Endodermal cell (in vitro differentiated cells): ENCODE results near the gene PAQR6. TPM values are rescaled to one million over a fixed set of nuclear protein-coding genes. Genes with fewer than 3 reads are reported as not detected.

Source experiments
- DNase-seq: peaks from one replicate; pipeline ENCODE4 v3.0.0-alpha.2; 2017
- H3K27ac ChIP-seq: 2 replicates; pipeline ENCODE4 v1.5.1; 2013; ENCODE audit warnings: mild to moderate bottlenecking, low read depth, low read length, moderate library complexity
- H3K27me3 ChIP-seq: 2 replicates; pipeline ENCODE4 v1.6.1; 2013; ENCODE audit warnings: mild to moderate bottlenecking, low read length, moderate library complexity; ENCODE audit not compliant: insufficient read depth, control insufficient read depth, poor library complexity, severe bottlenecking
- H3K36me3 ChIP-seq: 2 replicates; pipeline ENCODE4 v1.7.0; 2013; ENCODE audit warnings: mild to moderate bottlenecking, low read length, moderate library complexity; ENCODE audit not compliant: control insufficient read depth, insufficient read depth
- H3K4me1 ChIP-seq: one replicate; pipeline ENCODE4 v1.7.0; 2013; ENCODE audit warnings: low read length; ENCODE audit not compliant: control insufficient read depth, insufficient read depth
- H3K4me3 ChIP-seq: 2 replicates; pipeline ENCODE4 v1.5.1; 2013; ENCODE audit warnings: mild to moderate bottlenecking, low read length, moderate library complexity
- H3K9ac ChIP-seq: 2 replicates; pipeline ENCODE4 v1.6.1; 2013; ENCODE audit warnings: mild to moderate bottlenecking, low read length, moderate library complexity; ENCODE audit not compliant: poor library complexity, severe bottlenecking; ENCODE audit errors: extremely low read depth
- H3K9me3 ChIP-seq: 2 replicates; pipeline ENCODE4 v1.6.1; 2013; ENCODE audit warnings: mild to moderate bottlenecking, low read length, moderate library complexity; ENCODE audit not compliant: control insufficient read depth
- H3K27ac Mint-ChIP-seq: 2 replicates; pipeline ENCODE4 v1.8.0; 2020; ENCODE audit warnings: mixed read lengths
- H3K27me3 Mint-ChIP-seq: 2 replicates; pipeline ENCODE4 v1.8.0; 2021; ENCODE audit warnings: mild to moderate bottlenecking, mixed read lengths; ENCODE audit not compliant: insufficient read depth
- H3K36me3 Mint-ChIP-seq: 2 replicates; pipeline ENCODE4 v1.8.0; 2020; ENCODE audit warnings: low read depth, mixed read lengths
- H3K4me1 Mint-ChIP-seq: 2 replicates; pipeline ENCODE4 v1.8.0; 2020; ENCODE audit warnings: mixed read lengths
- H3K4me3 Mint-ChIP-seq: 2 replicates; pipeline ENCODE4 v1.8.0; 2020; ENCODE audit warnings: mild to moderate bottlenecking, moderate library complexity, mixed read lengths
- H3K9me3 Mint-ChIP-seq: 2 replicates; pipeline ENCODE4 v1.8.0; 2020; ENCODE audit warnings: mild to moderate bottlenecking, mixed read lengths
- WGBS, 2 experiments: methylation state at CpG; one replicate each; pipeline versions ENCODE4 v1.1.5 to v1.1.7; 2013; ENCODE audit warnings: missing lambda C conversion rate in 2 of 2, mixed read lengths in 1 of 2; ENCODE audit not compliant: insufficient coverage in 1 of 2, insufficient read length in 1 of 2; 5-methylcytosine and 5-hydroxymethylcytosine counted together
- total RNA-seq, 2 donors: library from RNA; stranded (reverse); fragmentation: NEBNext Ultra II Directional in 1 of 2; extraction: Animal tissue kit (Norgen Biotek cat#: 25700) in 1 of 2; gene quantifications; 2 replicates in 1 of 2; 3 replicates in 1 of 2; pipeline ENCODE4 v1.2.1, GENCODE V29; 2021
- TF ChIP-seq, protein P1 (sequence below): fragments of 200-600 bp; sonication (generic); conservative IDR thresholded peaks from 2 replicates; pipeline ENCODE4 v1.5.0; 2021; ENCODE audit warnings: antibody characterized with exemption, mild to moderate bottlenecking

PAQR6 gene
- total RNA-seq, 2 donors from 2014 or later: 12.2 to 16.4 TPM

DNA sequence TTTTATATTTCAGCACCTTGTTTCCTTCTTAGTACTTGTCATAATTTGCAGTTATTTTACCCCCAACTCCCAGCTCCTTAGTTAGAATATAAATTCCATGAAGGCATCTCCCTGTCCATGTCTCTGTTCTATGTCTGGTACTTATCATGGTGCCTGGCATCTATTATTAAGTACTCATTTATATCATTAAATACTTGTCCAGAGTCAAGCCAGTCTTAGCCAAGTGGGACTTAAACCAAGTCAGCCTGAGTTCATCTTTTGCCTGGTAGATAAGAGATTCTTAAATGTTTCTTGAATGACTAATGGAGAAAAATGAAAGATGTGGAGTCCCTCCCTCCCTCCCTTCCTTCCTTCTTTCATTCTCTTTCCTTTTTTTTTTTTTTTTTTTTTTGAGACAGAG is 44.5 kb downstream of the PAQR6 start:
- peaks cover 54% of the 10 kb centered on the region for H3K36me3 ChIP-seq
- H3K27me3 Mint-ChIP-seq: no peaks in the 10 kb centered on the region
- no peak overlapping the region for H3K4me3 ChIP-seq
- TF ChIP-seq, protein P1, sequence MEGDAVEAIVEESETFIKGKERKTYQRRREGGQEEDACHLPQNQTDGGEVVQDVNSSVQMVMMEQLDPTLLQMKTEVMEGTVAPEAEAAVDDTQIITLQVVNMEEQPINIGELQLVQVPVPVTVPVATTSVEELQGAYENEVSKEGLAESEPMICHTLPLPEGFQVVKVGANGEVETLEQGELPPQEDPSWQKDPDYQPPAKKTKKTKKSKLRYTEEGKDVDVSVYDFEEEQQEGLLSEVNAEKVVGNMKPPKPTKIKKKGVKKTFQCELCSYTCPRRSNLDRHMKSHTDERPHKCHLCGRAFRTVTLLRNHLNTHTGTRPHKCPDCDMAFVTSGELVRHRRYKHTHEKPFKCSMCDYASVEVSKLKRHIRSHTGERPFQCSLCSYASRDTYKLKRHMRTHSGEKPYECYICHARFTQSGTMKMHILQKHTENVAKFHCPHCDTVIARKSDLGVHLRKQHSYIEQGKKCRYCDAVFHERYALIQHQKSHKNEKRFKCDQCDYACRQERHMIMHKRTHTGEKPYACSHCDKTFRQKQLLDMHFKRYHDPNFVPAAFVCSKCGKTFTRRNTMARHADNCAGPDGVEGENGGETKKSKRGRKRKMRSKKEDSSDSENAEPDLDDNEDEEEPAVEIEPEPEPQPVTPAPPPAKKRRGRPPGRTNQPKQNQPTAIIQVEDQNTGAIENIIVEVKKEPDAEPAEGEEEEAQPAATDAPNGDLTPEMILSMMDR: no peak
- peaks cover 6% of the 10 kb centered on the region for H3K4me1 Mint-ChIP-seq
- no peaks in the 10 kb centered on the region for H3K9me3 Mint-ChIP-seq
- H3K27ac ChIP-seq: no peak overlapping the region
- peaks cover 42% of the 10 kb centered on the region for H3K36me3 Mint-ChIP-seq
- no peaks in the 10 kb centered on the region for H3K27me3 ChIP-seq
- no peaks in the 10 kb centered on the region for H3K4me1 ChIP-seq
- H3K9me3 ChIP-seq: no peaks in the 10 kb centered on the region
- no peak overlapping the region for H3K4me3 Mint-ChIP-seq
- DNase-seq: no peak
- no peak overlapping the region for H3K9ac ChIP-seq
- no peak overlapping the region for H3K27ac Mint-ChIP-seq

DNA sequence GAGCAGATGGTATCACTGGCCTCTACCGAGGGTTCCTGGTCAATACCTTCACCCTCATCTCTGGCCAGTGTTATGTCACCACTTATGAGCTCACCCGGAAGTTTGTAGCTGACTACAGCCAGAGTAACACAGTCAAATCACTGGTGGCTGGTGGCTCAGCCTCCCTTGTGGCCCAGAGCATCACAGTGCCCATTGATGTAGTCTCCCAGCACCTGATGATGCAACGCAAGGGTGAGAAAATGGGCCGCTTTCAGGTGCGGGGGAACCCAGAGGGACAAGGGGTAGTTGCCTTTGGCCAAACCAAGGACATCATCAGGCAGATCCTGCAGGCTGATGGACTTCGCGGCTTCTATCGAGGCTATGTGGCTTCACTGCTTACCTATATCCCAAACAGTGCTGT is 47.8 kb downstream of the PAQR6 start:
- Mint-ChIP-seq H3K4me3 (no peak overlapping the region), H3K27ac (no peak overlapping the region), H3K36me3 (peaks cover 42% of the 10 kb centered on the region), H3K4me1 (peaks cover 21% of the 10 kb centered on the region), H3K27me3 (no peaks in the 10 kb centered on the region), H3K9me3 (no peaks in the 10 kb centered on the region)
- Histone ChIP-seq H3K27ac (no peak overlapping the region), H3K9ac (no peak overlapping the region), H3K27me3 (no peaks in the 10 kb centered on the region), H3K4me3 (no peak overlapping the region), H3K36me3 (peaks cover 61% of the 10 kb centered on the region), H3K9me3 (no peaks in the 10 kb centered on the region), H3K4me1 (peaks cover 8% of the 10 kb centered on the region)
- 96 to 100% methylated on average over 4 to 8 of the region's 8 CpGs for WGBS, 2 experiments
- TF ChIP-seq, protein P1: no peak
- no peak for DNase-seq

DNA sequence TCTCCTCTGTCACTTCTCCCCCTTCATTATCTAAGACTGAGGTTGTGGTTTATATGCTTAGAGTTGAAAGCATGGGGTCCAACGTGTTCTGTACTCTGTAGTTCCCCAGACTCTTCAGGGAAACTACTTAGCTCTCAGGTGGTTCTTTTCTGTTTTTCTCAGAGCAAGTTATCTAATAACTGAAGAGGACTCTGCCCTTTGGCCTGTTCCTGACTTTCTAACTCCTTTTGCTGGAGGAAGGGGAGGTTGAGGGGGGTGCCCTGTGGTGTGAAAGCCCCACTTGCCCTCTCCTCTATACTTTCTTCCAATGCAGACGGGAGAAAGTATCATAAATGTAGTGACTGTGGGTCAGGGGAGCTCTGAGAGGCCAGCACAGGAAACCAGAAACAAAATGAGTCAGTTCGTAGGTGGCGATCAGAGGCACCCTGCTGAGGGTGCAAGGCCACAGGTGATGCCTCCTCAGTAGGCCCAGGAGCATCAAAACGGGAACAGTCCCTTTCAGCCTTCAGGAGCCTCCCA is 49.0 kb downstream of the PAQR6 start:
- H3K9me3 Mint-ChIP-seq: no peaks in the 10 kb centered on the region
- H3K27ac Mint-ChIP-seq: peak overlapping the region; percentile 41
- peaks cover 37% of the 10 kb centered on the region for H3K36me3 Mint-ChIP-seq
- peaks cover 8% of the 10 kb centered on the region for H3K4me1 ChIP-seq
- peaks cover 61% of the 10 kb centered on the region for H3K36me3 ChIP-seq
- no peak for DNase-seq
- H3K4me3 Mint-ChIP-seq: no peak overlapping the region
- no peak overlapping the region for H3K9ac ChIP-seq
- 86 to 90% methylated on average over 3 to 5 of the region's 5 CpGs for WGBS, 2 experiments
- TF ChIP-seq, protein P1: no peak
- H3K4me3 ChIP-seq: no peak overlapping the region
- no peaks in the 10 kb centered on the region for H3K9me3 ChIP-seq
- peaks cover 28% of the 10 kb centered on the region for H3K4me1 Mint-ChIP-seq
- H3K27ac ChIP-seq: no peak overlapping the region
- H3K27me3 ChIP-seq: no peaks in the 10 kb centered on the region
- H3K27me3 Mint-ChIP-seq: no peaks in the 10 kb centered on the region
